Gastroesophageal sphincter (tissue), 4 donors: ENCODE measurements around the gene FXYD6. TPM values are rescaled to one million over a fixed set of nuclear protein-coding genes. Genes with fewer than 3 reads are reported as not detected.

ENCODE experiments used
- ATAC-seq: fragments of 150-250 bp; one replicate; pipeline ENCODE4 v1.9.1; 2016; ENCODE audit warnings: mild to moderate bottlenecking, moderate library complexity
- H3K27ac ChIP-seq, 4 donors: fragments of 200-600 bp; sonication (generic) in 3 of 4; 1 replicate in 3 of 4; 2 replicates in 1 of 4; pipeline ENCODE4 v1.5.1; 2016 to 2019
- H3K27me3 ChIP-seq: fragments of 200-600 bp; sonication (generic); one replicate; pipeline ENCODE4 v1.5.1; 2019
- H3K36me3 ChIP-seq, 2 donors: fragments of 200-600 bp; sonication (generic); one replicate each; pipeline ENCODE4 v1.5.1; 2019; ENCODE audit warnings: control low read depth in 1 of 2
- H3K4me1 ChIP-seq, 3 donors: fragments of 200-600 bp; sonication (generic); 1 replicate in 2 of 3; 2 replicates in 1 of 3; pipeline ENCODE4 v1.5.1; 2016 to 2019; ENCODE audit warnings: control low read depth in 2 of 3
- H3K4me3 ChIP-seq, 2 donors: fragments of 200-600 bp; sonication (generic); one replicate each; pipeline ENCODE4 v1.5.1; 2019; ENCODE audit warnings: mild to moderate bottlenecking in 1 of 2, moderate library complexity in 1 of 2
- H3K9me3 ChIP-seq, 3 donors: fragments of 200-600 bp; sonication (generic); one replicate each; pipeline ENCODE4 v1.5.1; 2017 to 2019; ENCODE audit warnings: control low read depth in 2 of 3
- EP300 ChIP-seq: sonication (generic); formaldehyde crosslinking; IDR thresholded peaks from one replicate; pipeline ENCODE4 v1.6.1; 2017; ENCODE audit warnings: antibody characterized with exemption, mild to moderate bottlenecking
- POLR2A ChIP-seq, 2 donors: fragments of 450-650 bp; IDR thresholded peaks; one replicate each; pipeline ENCODE4 v1.6.1; 2017; ENCODE audit warnings: antibody characterized with exemption in 2 of 2, mild to moderate bottlenecking in 2 of 2, moderate library complexity in 1 of 2
- POLR2AphosphoS5 ChIP-seq: sonication (generic); formaldehyde crosslinking; IDR thresholded peaks from one replicate; pipeline ENCODE4 v1.6.1; 2017; ENCODE audit warnings: antibody characterized with exemption
- WGBS, 2 donors: methylation state at CpG; one replicate each; pipeline ENCODE4 v1.1.5; 2018; ENCODE audit warnings: low coverage in 1 of 2; 5-methylcytosine and 5-hydroxymethylcytosine counted together
- total RNA-seq, 4 donors: library from RNA; depleted of rRNA; stranded (reverse); fragments of >200 nt; gene quantifications; one replicate each; pipeline ENCODE4 v1.1.0, GENCODE V29; 2016
- TF ChIP-seq, protein P1 (sequence below), 4 experiments: fragments of 200-600 bp in 2 of 4; fragments of 450-650 bp in 2 of 4; sonication (generic) in 1 of 4; IDR thresholded peaks; one replicate each; pipeline ENCODE4 v1.5.1; 2017 to 2019; ENCODE audit warnings: antibody characterized with exemption in 4 of 4, mild to moderate bottlenecking in 2 of 4, moderate library complexity in 2 of 4

FXYD6 gene
- total RNA-seq, 4 donors from 2014 or later = 28.6 to 76.7 (median 74.4) TPM

DNA sequence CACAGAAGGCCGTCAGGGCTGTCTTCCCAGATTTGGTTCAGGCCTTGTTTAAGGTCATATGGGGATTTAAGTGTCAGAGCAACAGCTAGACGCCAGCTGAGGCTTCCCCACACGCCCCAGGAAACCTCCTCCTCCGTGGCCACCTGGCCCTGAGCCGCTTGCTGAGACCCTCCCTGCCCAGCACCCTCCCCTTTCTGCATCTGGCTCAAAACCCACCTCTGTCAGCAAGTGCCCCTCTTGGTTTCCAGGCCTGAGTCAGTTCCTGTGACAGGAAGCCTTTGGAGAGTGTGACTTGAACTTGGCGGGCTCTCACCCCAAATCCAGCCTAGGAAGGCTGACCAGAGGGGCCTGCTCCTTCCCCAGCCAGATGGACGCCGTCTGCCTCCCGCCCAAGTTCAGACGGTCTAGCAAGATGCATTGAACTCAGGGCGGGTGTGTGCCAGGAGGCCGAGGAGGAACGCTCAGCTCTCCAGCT lies 52.5 kb downstream of the FXYD6 start:
- Histone ChIP-seq H3K4me3 (no peak overlapping the region), H3K27ac (peak overlapping the region in 3 of 4 donors; percentile 78 to 80 (median 78)), H3K4me1 (peaks cover 0 to 60% (median 15%) of the 10 kb centered on the region in 3 donors), H3K27me3 (peaks cover 32% of the 10 kb centered on the region), H3K36me3 (no peaks in the 10 kb centered on the region), H3K9me3 (no peaks in the 10 kb centered on the region)
- ATAC-seq = peak; percentile 71
- TF ChIP-seq, protein P1, sequence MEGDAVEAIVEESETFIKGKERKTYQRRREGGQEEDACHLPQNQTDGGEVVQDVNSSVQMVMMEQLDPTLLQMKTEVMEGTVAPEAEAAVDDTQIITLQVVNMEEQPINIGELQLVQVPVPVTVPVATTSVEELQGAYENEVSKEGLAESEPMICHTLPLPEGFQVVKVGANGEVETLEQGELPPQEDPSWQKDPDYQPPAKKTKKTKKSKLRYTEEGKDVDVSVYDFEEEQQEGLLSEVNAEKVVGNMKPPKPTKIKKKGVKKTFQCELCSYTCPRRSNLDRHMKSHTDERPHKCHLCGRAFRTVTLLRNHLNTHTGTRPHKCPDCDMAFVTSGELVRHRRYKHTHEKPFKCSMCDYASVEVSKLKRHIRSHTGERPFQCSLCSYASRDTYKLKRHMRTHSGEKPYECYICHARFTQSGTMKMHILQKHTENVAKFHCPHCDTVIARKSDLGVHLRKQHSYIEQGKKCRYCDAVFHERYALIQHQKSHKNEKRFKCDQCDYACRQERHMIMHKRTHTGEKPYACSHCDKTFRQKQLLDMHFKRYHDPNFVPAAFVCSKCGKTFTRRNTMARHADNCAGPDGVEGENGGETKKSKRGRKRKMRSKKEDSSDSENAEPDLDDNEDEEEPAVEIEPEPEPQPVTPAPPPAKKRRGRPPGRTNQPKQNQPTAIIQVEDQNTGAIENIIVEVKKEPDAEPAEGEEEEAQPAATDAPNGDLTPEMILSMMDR (IDR thresholded peaks at IDR 0.05) = no peak
- no peak for TF ChIP-seq POLR2A (IDR thresholded peaks at IDR 0.05)
- no peak for TF ChIP-seq POLR2AphosphoS5
- TF ChIP-seq EP300 = no peak
- WGBS, 2 donors = 38% methylated on average over 4 of the region's 13 CpGs; no CpG with 5 or more reads in 1 of the 2 donors

DNA sequence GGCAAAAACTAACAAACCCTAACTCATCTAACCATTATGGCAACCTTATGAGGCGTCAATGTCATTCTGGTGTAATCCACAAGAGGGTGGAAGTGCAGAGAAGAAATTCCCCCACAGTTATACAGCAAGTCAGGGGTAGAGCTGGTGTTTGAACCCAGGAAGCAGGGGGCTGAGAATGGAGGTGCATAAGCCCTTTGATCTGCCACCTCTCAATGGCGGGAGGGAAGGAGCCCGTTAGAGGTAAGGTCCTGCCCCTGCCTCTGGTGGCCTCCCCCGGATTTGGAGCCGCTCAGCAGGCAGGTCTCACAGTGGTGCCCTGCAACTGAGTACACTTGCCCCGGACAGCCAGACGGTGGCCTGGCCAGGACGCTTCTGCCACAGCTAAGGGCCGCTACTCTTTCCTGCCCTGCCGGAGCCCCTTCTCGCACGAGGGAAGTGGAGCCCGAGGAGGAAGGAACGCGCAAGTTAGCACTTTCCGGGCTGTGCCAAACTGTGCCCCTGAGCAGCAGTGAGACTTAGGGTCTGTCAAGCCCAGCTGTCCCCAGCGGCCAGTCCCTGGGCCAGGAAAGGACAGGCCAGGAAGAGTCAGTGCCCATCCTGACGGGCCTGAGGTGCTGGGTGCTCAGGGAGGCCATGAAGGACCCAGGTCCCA lies 53.0 kb downstream of the FXYD6 start:
- no peak overlapping the region for H3K4me3 ChIP-seq
- 43% methylated on average over 6 of the region's 18 CpGs; no CpG with 5 or more reads in 1 of the 2 donors for WGBS, 2 donors
- TF ChIP-seq, protein P1 (IDR thresholded peaks at IDR 0.05) = peak in 1 of 4 experiments; percentile 31
- no peak for TF ChIP-seq EP300
- H3K9me3 ChIP-seq = no peaks in the 10 kb centered on the region
- H3K36me3 ChIP-seq = no peaks in the 10 kb centered on the region
- ATAC-seq = no peak
- peak overlapping the region in 3 of 4 donors; percentile 78 to 80 (median 78) for H3K27ac ChIP-seq
- peaks cover 0 to 60% (median 11%) of the 10 kb centered on the region in 3 donors for H3K4me1 ChIP-seq
- peaks cover 26% of the 10 kb centered on the region for H3K27me3 ChIP-seq

DNA sequence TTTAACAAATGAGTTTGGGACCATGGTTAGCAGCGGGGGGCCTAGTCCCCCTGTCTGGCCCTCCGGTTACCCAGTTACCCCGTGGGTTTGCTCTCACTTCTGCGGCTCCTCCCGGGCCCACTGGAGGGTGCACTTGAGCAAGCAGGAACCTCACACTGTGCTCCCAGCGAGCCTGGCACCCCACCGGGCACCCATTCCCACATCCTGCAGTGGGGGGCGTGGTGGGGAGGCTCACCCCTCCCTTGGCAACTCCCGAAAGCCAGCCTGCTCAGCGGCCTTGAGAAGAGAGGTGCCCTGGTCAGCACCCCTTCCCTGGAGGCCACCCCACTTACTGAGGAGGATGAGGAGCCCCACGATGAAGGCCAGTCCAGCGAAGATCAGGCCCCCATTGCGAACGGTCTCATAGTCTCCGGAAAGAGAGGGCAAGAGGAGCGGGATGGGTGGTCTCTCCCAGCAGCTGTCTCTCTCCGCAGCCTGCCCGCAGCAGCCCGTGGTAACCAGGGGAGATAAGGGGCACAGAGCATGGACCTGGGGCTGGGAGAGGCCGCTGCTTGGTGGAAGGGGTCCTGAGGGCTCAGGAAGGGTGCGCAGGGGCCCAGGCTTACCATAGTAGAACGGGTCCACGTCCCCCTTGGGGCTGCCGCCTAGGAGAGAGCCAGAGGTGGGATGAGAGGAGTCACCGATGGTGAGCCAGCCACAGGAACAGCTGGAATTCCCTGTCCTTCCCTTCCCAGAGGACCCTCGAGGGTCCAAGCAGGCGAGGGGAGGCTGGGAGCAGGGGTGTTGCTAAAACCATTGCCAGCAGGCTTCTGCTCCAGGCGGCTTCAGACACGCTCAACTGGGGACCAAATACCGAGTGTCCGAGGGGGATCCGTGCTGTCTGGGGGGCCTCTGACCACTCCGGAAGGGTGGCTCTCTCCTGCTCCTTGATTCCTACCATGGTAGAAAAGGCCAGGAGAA lies 54.1 kb downstream of the FXYD6 start:
- no peaks in the 10 kb centered on the region for H3K36me3 ChIP-seq
- WGBS, 2 donors = 22 to 71% methylated on average over 3 to 8 of the region's 33 CpGs
- H3K4me3 ChIP-seq = no peak overlapping the region
- no peak for ATAC-seq
- H3K9me3 ChIP-seq = no peaks in the 10 kb centered on the region
- H3K27ac ChIP-seq = peak overlapping the region in 3 of 4 donors; percentile 78 to 80 (median 78)
- H3K27me3 ChIP-seq = peaks cover 17% of the 10 kb centered on the region
- peaks cover 0 to 66% (median 13%) of the 10 kb centered on the region in 3 donors for H3K4me1 ChIP-seq
- no peak for TF ChIP-seq POLR2A (IDR thresholded peaks at IDR 0.05)
- TF ChIP-seq, protein P1 (IDR thresholded peaks at IDR 0.05) = peak in 3 of 4 experiments; percentile 35 to 44 (median 36)

DNA sequence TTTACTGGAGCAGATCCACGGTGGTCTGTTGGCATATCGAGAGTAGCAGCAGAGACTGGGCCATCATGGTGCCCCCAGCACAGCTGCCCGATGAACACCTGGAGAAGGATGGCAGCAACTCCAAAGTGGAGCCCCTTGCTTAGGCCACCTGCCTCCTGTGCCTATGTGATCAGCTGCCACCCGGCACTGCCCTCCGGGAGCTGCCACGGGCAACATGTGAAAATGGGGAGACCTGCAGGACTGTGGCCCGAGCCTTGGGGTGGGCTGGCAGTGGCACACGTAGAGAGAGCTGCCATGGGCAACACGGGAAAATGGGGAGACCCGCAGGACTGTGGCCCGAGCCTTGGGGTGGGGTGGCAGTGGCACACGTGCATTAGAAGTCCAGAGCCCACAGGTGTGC lies 55.0 kb downstream of the FXYD6 start:
- H3K9me3 ChIP-seq = no peaks in the 10 kb centered on the region
- peaks cover 0 to 75% (median 15%) of the 10 kb centered on the region in 3 donors for H3K4me1 ChIP-seq
- H3K27me3 ChIP-seq = peaks cover 25% of the 10 kb centered on the region
- no peak overlapping the region for H3K27ac ChIP-seq
- no peaks in the 10 kb centered on the region for H3K36me3 ChIP-seq
- 93% methylated on average over 3 of the region's 12 CpGs; no CpG with 5 or more reads in 1 of the 2 donors for WGBS, 2 donors
- no peak overlapping the region for H3K4me3 ChIP-seq
- TF ChIP-seq POLR2AphosphoS5 (no peak), EP300 (no peak), POLR2A (IDR thresholded peaks at IDR 0.05) (no peak)
- TF ChIP-seq, protein P1 (IDR thresholded peaks at IDR 0.05) = no peak
- no peak for ATAC-seq
